GM12801 (cell line): ENCODE data around the gene NTSR1.

Experiments used
- CTCF ChIP-seq: IDR thresholded peaks from one replicate; pipeline ENCODE4 v1.5.1; 2011; ENCODE audit warnings: control low read depth; ENCODE audit not compliant: insufficient read length; ENCODE audit errors: extremely low read depth

Gene NTSR1

GRCh38 chr20:62777528-62777830 is 68.8 kb downstream of the NTSR1 start:
- TF ChIP-seq CTCF: no peak

GRCh38 chr20:62778058-62778457 is 69.4 kb downstream of the NTSR1 start:
- no peak for TF ChIP-seq CTCF

- TF ChIP-seq CTCF: no peak
Measured at GRCh38 chr20:62778601-62779416, 70.2 kb downstream of the NTSR1 start.

- no peak for TF ChIP-seq CTCF
Measured at GRCh38 chr20:62779417-62779685, 70.7 kb downstream of the NTSR1 start.

- no peak for TF ChIP-seq CTCF
Measured at GRCh38 chr20:62780204-62780603, 71.6 kb downstream of the NTSR1 start.

GRCh38 chr20:62780696-62781095 is 72.1 kb downstream of the NTSR1 start:
- no peak for TF ChIP-seq CTCF

GRCh38 chr20:62782149-62782892 is 73.7 kb downstream of the NTSR1 start:
- no peak for TF ChIP-seq CTCF
